ENCODE results near the gene FARS2. TPM values are rescaled to one million over a fixed set of nuclear protein-coding genes. Genes with fewer than 3 reads are reported as not detected.

The FARS2 gene
- total and polyA plus RNA-seq, 9 of the 15 experiments (the other 6 are each of a cell fraction or from before 2014, with no cell fraction given) = 16.5 to 62.2 (median 27.0) TPM

DNA sequence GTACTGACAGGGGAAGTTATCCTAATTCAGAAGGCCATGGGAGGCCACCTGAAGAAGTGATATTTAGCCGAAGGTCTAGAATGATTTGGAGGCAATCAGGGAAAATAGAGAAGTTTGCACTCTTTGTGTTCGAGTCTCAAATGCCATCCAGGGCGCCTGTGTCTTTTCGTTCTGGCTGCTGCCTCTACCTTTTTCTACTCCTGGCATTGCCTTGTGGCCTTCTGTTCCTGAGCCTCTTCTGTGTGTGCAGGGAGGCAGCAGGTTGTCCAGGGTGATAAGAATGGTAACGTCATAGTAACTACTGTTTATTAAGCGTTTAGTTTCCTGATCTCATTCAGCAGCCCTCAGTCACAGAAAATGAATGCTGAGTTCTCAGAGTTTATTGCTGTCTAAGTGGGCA is 252.1 kb downstream of the FARS2 start (continued):
- TF ChIP-seq SMARCA5 (IDR thresholded peaks at IDR 0.05) = no peak
- no peak for TF ChIP-seq NELFE (IDR thresholded peaks at IDR 0.05; ENCODE audit: insufficient read depth, insufficient read length)
- TF ChIP-seq, protein P1, sequence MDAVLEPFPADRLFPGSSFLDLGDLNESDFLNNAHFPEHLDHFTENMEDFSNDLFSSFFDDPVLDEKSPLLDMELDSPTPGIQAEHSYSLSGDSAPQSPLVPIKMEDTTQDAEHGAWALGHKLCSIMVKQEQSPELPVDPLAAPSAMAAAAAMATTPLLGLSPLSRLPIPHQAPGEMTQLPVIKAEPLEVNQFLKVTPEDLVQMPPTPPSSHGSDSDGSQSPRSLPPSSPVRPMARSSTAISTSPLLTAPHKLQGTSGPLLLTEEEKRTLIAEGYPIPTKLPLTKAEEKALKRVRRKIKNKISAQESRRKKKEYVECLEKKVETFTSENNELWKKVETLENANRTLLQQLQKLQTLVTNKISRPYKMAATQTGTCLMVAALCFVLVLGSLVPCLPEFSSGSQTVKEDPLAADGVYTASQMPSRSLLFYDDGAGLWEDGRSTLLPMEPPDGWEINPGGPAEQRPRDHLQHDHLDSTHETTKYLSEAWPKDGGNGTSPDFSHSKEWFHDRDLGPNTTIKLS (IDR thresholded peaks at IDR 0.05; ENCODE audit: borderline replicate concordance, low read depth) = no peak
- TF ChIP-seq JUN (IDR thresholded peaks at IDR 0.05; ENCODE audit: borderline replicate concordance, low read depth, low read length) = no peak
- no peak for TF ChIP-seq JUN (CRISPR knock-in tag; IDR thresholded peaks at IDR 0.05; ENCODE audit: borderline replicate concordance)
- TF ChIP-seq TCF3 (CRISPR knock-in tag; IDR thresholded peaks at IDR 0.05) = peak; percentile 69
- no peak for TF ChIP-seq NFRKB (IDR thresholded peaks at IDR 0.05; ENCODE audit: low read depth)
- no peak for TF ChIP-seq ZFPM2 (CRISPR knock-in tag; IDR thresholded peaks at IDR 0.05)
- TF ChIP-seq ZEB2 (IDR thresholded peaks at IDR 0.05) = no peak
- no peak for TF ChIP-seq PHB (CRISPR knock-in tag; IDR thresholded peaks at IDR 0.05)
- TF ChIP-seq ATF7 (IDR thresholded peaks at IDR 0.05) = peak; percentile 85
- TF ChIP-seq, protein P2, sequence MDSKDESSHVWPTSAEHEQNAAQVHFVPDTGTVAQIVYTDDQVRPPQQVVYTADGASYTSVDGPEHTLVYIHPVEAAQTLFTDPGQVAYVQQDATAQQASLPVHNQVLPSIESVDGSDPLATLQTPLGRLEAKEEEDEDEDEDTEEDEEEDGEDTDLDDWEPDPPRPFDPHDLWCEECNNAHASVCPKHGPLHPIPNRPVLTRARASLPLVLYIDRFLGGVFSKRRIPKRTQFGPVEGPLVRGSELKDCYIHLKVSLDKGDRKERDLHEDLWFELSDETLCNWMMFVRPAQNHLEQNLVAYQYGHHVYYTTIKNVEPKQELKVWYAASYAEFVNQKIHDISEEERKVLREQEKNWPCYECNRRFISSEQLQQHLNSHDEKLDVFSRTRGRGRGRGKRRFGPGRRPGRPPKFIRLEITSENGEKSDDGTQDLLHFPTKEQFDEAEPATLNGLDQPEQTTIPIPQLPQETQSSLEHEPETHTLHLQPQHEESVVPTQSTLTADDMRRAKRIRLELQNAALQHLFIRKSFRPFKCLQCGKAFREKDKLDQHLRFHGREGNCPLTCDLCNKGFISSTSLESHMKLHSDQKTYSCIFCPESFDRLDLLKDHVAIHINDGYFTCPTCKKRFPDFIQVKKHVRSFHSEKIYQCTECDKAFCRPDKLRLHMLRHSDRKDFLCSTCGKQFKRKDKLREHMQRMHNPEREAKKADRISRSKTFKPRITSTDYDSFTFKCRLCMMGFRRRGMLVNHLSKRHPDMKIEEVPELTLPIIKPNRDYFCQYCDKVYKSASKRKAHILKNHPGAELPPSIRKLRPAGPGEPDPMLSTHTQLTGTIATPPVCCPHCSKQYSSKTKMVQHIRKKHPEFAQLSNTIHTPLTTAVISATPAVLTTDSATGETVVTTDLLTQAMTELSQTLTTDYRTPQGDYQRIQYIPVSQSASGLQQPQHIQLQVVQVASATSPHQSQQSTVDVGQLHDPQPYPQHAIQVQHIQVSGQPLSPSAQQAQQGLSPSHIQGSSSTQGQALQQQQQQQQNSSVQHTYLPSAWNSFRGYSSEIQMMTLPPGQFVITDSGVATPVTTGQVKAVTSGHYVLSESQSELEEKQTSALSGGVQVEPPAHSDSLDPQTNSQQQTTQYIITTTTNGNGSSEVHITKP (IDR thresholded peaks at IDR 0.05; ENCODE audit: partially characterized antibody) = peak; percentile 97
- TF ChIP-seq ZNF282 (CRISPR knock-in tag; IDR thresholded peaks at IDR 0.05) = no peak
- TF ChIP-seq ZSCAN32 (CRISPR knock-in tag; IDR thresholded peaks at IDR 0.05) = no peak
- TF ChIP-seq TRIM28 (IDR thresholded peaks at IDR 0.05) = no peak
- no peak for TF ChIP-seq ZNF408 (CRISPR knock-in tag; IDR thresholded peaks at IDR 0.05; ENCODE audit: low read depth)
- no peak for TF ChIP-seq ATF1 (CRISPR knock-in tag; IDR thresholded peaks at IDR 0.05)
- peak; percentile 57 for TF ChIP-seq ATF1 (tag; IDR thresholded peaks at IDR 0.05)
- TF ChIP-seq, protein P3, sequence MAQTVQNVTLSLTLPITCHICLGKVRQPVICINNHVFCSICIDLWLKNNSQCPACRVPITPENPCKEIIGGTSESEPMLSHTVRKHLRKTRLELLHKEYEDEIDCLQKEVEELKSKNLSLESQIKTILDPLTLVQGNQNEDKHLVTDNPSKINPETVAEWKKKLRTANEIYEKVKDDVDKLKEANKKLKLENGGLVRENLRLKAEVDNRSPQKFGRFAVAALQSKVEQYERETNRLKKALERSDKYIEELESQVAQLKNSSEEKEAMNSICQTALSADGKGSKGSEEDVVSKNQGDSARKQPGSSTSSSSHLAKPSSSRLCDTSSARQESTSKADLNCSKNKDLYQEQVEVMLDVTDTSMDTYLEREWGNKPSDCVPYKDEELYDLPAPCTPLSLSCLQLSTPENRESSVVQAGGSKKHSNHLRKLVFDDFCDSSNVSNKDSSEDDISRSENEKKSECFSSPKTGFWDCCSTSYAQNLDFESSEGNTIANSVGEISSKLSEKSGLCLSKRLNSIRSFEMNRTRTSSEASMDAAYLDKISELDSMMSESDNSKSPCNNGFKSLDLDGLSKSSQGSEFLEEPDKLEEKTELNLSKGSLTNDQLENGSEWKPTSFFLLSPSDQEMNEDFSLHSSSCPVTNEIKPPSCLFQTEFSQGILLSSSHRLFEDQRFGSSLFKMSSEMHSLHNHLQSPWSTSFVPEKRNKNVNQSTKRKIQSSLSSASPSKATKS (CRISPR knock-in tag; IDR thresholded peaks at IDR 0.05) = no peak
- TF ChIP-seq, protein P4, sequence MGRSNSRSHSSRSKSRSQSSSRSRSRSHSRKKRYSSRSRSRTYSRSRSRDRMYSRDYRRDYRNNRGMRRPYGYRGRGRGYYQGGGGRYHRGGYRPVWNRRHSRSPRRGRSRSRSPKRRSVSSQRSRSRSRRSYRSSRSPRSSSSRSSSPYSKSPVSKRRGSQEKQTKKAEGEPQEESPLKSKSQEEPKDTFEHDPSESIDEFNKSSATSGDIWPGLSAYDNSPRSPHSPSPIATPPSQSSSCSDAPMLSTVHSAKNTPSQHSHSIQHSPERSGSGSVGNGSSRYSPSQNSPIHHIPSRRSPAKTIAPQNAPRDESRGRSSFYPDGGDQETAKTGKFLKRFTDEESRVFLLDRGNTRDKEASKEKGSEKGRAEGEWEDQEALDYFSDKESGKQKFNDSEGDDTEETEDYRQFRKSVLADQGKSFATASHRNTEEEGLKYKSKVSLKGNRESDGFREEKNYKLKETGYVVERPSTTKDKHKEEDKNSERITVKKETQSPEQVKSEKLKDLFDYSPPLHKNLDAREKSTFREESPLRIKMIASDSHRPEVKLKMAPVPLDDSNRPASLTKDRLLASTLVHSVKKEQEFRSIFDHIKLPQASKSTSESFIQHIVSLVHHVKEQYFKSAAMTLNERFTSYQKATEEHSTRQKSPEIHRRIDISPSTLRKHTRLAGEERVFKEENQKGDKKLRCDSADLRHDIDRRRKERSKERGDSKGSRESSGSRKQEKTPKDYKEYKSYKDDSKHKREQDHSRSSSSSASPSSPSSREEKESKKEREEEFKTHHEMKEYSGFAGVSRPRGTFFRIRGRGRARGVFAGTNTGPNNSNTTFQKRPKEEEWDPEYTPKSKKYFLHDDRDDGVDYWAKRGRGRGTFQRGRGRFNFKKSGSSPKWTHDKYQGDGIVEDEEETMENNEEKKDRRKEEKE (IDR thresholded peaks at IDR 0.05; ENCODE audit: borderline replicate concordance in 1 of 2, control insufficient read depth in 1 of 2, low read depth in 2 of 2, low read length in 1 of 2) = no peak
- TF ChIP-seq KAT7 (CRISPR knock-in tag; IDR thresholded peaks at IDR 0.05; ENCODE audit: borderline replicate concordance) = no peak
